Progenitor cell of endocrine pancreas (in vitro differentiated cells): ENCODE results near the gene USP17L21. TPM values are rescaled to one million over a fixed set of nuclear protein-coding genes. Genes with fewer than 3 reads are reported as not detected.
"Not testable (repeated sequence)": the region's sequence is repeated elsewhere in the genome, so short reads cannot be mapped to it uniquely, and the experiment has no call there.

Experiments
- DNase-seq: peaks from one replicate; pipeline ENCODE4 v3.0.0; 2021; ENCODE audit warnings: low spot score; ENCODE audit not compliant: unreplicated experiment
- H3K27ac Mint-ChIP-seq: 2 replicates; pipeline ENCODE4 v1.8.0; 2021; ENCODE audit warnings: mild to moderate bottlenecking, moderate library complexity, mixed read lengths
- H3K27me3 Mint-ChIP-seq: 2 replicates; pipeline ENCODE4 v1.8.0; 2021; ENCODE audit warnings: mixed read lengths
- H3K36me3 Mint-ChIP-seq: 2 replicates; pipeline ENCODE4 v1.8.0; 2022; ENCODE audit warnings: mixed read lengths; ENCODE audit not compliant: insufficient read depth
- H3K4me1 Mint-ChIP-seq: 2 replicates; pipeline ENCODE4 v1.8.0; 2021; ENCODE audit warnings: low read depth, mixed read lengths
- H3K4me3 Mint-ChIP-seq: 2 replicates; pipeline ENCODE4 v1.8.0; 2021; ENCODE audit warnings: low read depth, mild to moderate bottlenecking, moderate library complexity, mixed read lengths
- H3K9me3 Mint-ChIP-seq: 2 replicates; pipeline ENCODE4 v1.8.0; 2021; ENCODE audit warnings: low read depth, mixed read lengths
- long read RNA-seq: library from polyadenylated mRNA; unstranded; transcript quantifications from one replicate; pipeline ENCODE4 v2.0.0, GENCODE V29; 2020
- total RNA-seq: library from RNA; stranded (reverse); gene quantifications from 2 replicates; pipeline ENCODE4 v1.2.1, GENCODE V29; 2021

USP17L21 gene
- not detected in 2 replicates for total RNA-seq
- long read RNA-seq: 0 reads

GRCh38 chr4:9262572-9262971, at the start of gene USP17L21:
Gene USP17L21 (plus strand): TSS chr4:9262872. CDS start chr4:9262872, 0 bp downstream.
- not testable (repeated sequence) for H3K36me3 Mint-ChIP-seq, H3K27ac Mint-ChIP-seq, H3K4me1 Mint-ChIP-seq, H3K4me3 Mint-ChIP-seq, H3K9me3 Mint-ChIP-seq, DNase-seq, H3K27me3 Mint-ChIP-seq

GRCh38 chr4:9214701-9215100, 48.0 kb upstream of the USP17L21 start:
- not testable (repeated sequence) for H3K9me3 Mint-ChIP-seq, H3K36me3 Mint-ChIP-seq, H3K4me1 Mint-ChIP-seq, H3K27ac Mint-ChIP-seq, DNase-seq, H3K4me3 Mint-ChIP-seq, H3K27me3 Mint-ChIP-seq

- H3K27me3 Mint-ChIP-seq, H3K9me3 Mint-ChIP-seq, DNase-seq, H3K36me3 Mint-ChIP-seq, H3K4me1 Mint-ChIP-seq, H3K27ac Mint-ChIP-seq, H3K4me3 Mint-ChIP-seq: not testable (repeated sequence)
Observed at GRCh38 chr4:9215105-9215504, 47.6 kb upstream of the USP17L21 start, which contains the start of gene USP17L11. Gene USP17L11 (plus strand): TSS chr4:9215405. CDS start chr4:9215405, 0 bp downstream.

- H3K36me3 Mint-ChIP-seq, H3K27me3 Mint-ChIP-seq, H3K4me1 Mint-ChIP-seq, H3K27ac Mint-ChIP-seq, H3K4me3 Mint-ChIP-seq, H3K9me3 Mint-ChIP-seq, DNase-seq: not testable (repeated sequence)
Observed at GRCh38 chr4:9219852-9220251, 42.8 kb upstream of the USP17L21 start, which contains the start of gene USP17L12. Gene USP17L12 (plus strand): TSS chr4:9220152. CDS start chr4:9220152, 0 bp downstream.

- not testable (repeated sequence) for H3K4me1 Mint-ChIP-seq, H3K9me3 Mint-ChIP-seq, H3K4me3 Mint-ChIP-seq, H3K27ac Mint-ChIP-seq, H3K36me3 Mint-ChIP-seq, H3K27me3 Mint-ChIP-seq, DNase-seq
Observed at GRCh38 chr4:9224596-9224995, 38.1 kb upstream of the USP17L21 start, which contains the start of gene USP17L13. Gene USP17L13 (plus strand): TSS chr4:9224896. CDS start chr4:9224896, 0 bp downstream.

GRCh38 chr4:9230249-9230648, 32.4 kb upstream of the USP17L21 start:
- not testable (repeated sequence) for H3K27me3 Mint-ChIP-seq, H3K4me3 Mint-ChIP-seq, H3K27ac Mint-ChIP-seq, H3K9me3 Mint-ChIP-seq, DNase-seq, H3K4me1 Mint-ChIP-seq, H3K36me3 Mint-ChIP-seq

- H3K4me1 Mint-ChIP-seq, H3K27me3 Mint-ChIP-seq, H3K27ac Mint-ChIP-seq, H3K4me3 Mint-ChIP-seq, H3K9me3 Mint-ChIP-seq, H3K36me3 Mint-ChIP-seq, DNase-seq: not testable (repeated sequence)
Observed at GRCh38 chr4:9234085-9234484, 28.6 kb upstream of the USP17L21 start, which contains the start of gene USP17L15. Gene USP17L15 (plus strand): TSS chr4:9234385. CDS start chr4:9234385, 0 bp downstream.

- not testable (repeated sequence) for H3K4me1 Mint-ChIP-seq, H3K27ac Mint-ChIP-seq, H3K4me3 Mint-ChIP-seq, H3K36me3 Mint-ChIP-seq, H3K27me3 Mint-ChIP-seq, DNase-seq, H3K9me3 Mint-ChIP-seq
Observed at GRCh38 chr4:9238461-9238860, 24.2 kb upstream of the USP17L21 start.

GRCh38 chr4:9243579-9243978, 19.1 kb upstream of the USP17L21 start, which contains the start of gene USP17L17:
Gene USP17L17 (plus strand): TSS chr4:9243879. CDS start chr4:9243879, 0 bp downstream.
- H3K9me3 Mint-ChIP-seq, H3K27ac Mint-ChIP-seq, DNase-seq, H3K36me3 Mint-ChIP-seq, H3K27me3 Mint-ChIP-seq, H3K4me1 Mint-ChIP-seq, H3K4me3 Mint-ChIP-seq: not testable (repeated sequence)

- not testable (repeated sequence) for H3K36me3 Mint-ChIP-seq, H3K27ac Mint-ChIP-seq, H3K27me3 Mint-ChIP-seq, H3K4me3 Mint-ChIP-seq, H3K4me1 Mint-ChIP-seq, H3K9me3 Mint-ChIP-seq
- peak; percentile 7 for DNase-seq
Observed at GRCh38 chr4:9247953-9248680, 14.6 kb upstream of the USP17L21 start, which contains the start of gene USP17L18. Gene USP17L18 (plus strand): TSS chr4:9248630. CDS start chr4:9248630, 0 bp downstream.

GRCh38 chr4:9253078-9253477, 9.6 kb upstream of the USP17L21 start, which contains the start of gene USP17L19:
Gene USP17L19 (plus strand): TSS chr4:9253378. CDS start chr4:9253378, 0 bp downstream.
- not testable (repeated sequence) for H3K9me3 Mint-ChIP-seq, DNase-seq, H3K36me3 Mint-ChIP-seq, H3K27ac Mint-ChIP-seq, H3K4me3 Mint-ChIP-seq, H3K4me1 Mint-ChIP-seq, H3K27me3 Mint-ChIP-seq

GRCh38 chr4:9257824-9258223, 4.8 kb upstream of the USP17L21 start, which contains the start of gene USP17L20:
Gene USP17L20 (plus strand): TSS chr4:9258124. CDS start chr4:9258124, 0 bp downstream.
- H3K9me3 Mint-ChIP-seq, H3K27ac Mint-ChIP-seq, H3K36me3 Mint-ChIP-seq, H3K27me3 Mint-ChIP-seq, H3K4me1 Mint-ChIP-seq, DNase-seq, H3K4me3 Mint-ChIP-seq: not testable (repeated sequence)

- H3K4me1 Mint-ChIP-seq, H3K27me3 Mint-ChIP-seq, H3K36me3 Mint-ChIP-seq, H3K9me3 Mint-ChIP-seq, DNase-seq, H3K4me3 Mint-ChIP-seq, H3K27ac Mint-ChIP-seq: not testable (repeated sequence)
Observed at GRCh38 chr4:9267319-9267718, 4.6 kb downstream of the USP17L21 start, which contains the start of gene USP17L22. Gene USP17L22 (plus strand): TSS chr4:9267619. CDS start chr4:9267619, 0 bp downstream.
